ENCODE measurements around the gene CD44.

The CD44 gene

DNA sequence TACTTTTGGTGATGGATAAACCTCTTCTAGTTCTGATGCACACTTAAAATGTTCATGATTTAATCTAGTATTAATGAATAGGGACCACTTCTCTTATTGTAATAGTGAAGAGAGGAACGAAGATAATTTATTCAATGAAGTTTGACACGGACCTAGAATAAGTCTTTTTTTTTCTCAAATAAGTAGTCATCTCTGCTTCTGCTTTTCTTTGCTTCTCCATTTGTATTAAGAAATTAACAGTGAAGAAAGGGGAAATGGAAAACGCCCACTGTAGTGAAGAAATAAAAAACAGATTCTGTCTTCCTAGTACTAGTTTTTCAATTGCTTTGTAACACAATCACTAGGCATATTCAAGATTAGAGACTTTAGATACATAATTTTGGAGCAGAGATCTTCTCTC, 73.0 kb downstream of the CD44 start:
- H3K4me3 ChIP-seq (ENCODE audit: low read length), result no peak overlapping the region
- no peak for TF ChIP-seq CTCF (conservative IDR thresholded peaks at IDR 0.05; ENCODE audit: low read length)
- no peak for DNase-seq (ENCODE audit: low read depth)

GRCh38 chr11:35214226-35214770, 75.3 kb downstream of the CD44 start:
- DNase-seq (ENCODE audit: low read depth), result no peak
- no peak for TF ChIP-seq CTCF (conservative IDR thresholded peaks at IDR 0.05; ENCODE audit: low read length)
- H3K4me3 ChIP-seq (ENCODE audit: low read length), result no peak overlapping the region

GRCh38 chr11:35214792-35215193, 75.8 kb downstream of the CD44 start:
- no peak for TF ChIP-seq CTCF (conservative IDR thresholded peaks at IDR 0.05; ENCODE audit: low read length)
- no peak overlapping the region for H3K4me3 ChIP-seq (ENCODE audit: low read length)
- peak; percentile 91 for DNase-seq (ENCODE audit: low read depth)

DNA sequence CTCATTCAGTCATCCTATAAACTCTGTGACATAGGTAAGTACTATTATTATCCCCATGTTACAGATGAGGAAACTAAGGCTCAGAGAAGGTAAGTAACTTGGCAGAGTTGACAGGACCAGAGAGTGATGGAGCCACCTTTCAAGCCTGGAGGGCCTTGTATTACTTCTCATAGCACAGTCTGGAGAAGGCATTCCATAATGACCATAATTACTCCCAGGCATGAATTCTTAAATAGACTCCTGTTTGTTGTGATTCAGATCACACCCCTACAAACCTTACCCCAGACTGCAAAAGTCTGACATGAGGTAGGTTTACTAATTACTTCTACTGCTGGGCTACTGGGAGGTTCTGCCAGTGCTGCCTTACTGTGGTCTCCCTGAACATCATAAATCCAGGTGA, 77.0 kb downstream of the CD44 start:
- no peak for TF ChIP-seq CTCF (conservative IDR thresholded peaks at IDR 0.05; ENCODE audit: low read length)
- DNase-seq (ENCODE audit: low read depth), result peak; percentile 45

DNA sequence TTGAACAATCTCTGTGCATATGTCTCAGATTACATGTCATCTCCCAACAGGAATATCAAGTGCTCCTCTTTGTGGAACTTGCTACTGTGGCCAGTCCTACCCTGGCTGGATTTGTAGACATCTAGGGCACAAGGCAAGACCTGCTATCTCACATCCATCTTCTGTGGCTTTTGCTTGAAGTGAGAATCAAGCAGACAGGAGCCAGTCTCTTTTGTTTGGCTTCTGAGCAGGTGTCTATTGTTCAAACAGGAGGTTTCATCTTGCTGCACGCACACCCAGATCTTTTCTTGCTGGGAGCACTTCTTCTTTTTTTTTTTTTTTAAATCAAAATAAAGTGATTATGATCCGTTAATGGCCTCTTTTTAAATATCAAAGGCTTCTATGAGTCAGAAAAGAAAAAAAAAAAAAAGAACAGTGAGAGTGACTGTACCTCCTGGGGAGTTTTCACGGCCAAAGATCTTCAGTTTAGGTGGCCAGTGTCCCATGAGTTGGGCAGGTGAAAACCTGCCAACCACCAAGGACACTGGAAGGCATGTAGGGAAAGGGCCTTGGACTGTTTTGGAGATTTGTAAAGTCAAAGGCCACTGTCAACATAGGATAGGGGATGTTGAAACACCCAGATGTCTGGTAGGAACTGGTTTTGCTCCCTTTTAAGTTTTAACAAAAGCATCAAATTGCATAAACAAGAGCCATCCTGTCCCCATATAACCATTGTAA, 78.1 kb downstream of the CD44 start:
- H3K4me3 ChIP-seq (ENCODE audit: low read length), result no peak overlapping the region
- no peak for TF ChIP-seq CTCF (conservative IDR thresholded peaks at IDR 0.05; ENCODE audit: low read length)
- no peak for DNase-seq (ENCODE audit: low read depth)

More for the DNA sequence above, 77.0 kb downstream of the CD44 start:
- no peak overlapping the region for H3K4me3 ChIP-seq (ENCODE audit: low read length)

GRCh38 chr11:35218956-35219355, 80.0 kb downstream of the CD44 start:
- peak; percentile 81 for DNase-seq (ENCODE audit: low read depth)
- TF ChIP-seq CTCF (conservative IDR thresholded peaks at IDR 0.05; ENCODE audit: low read length), result no peak
- H3K4me3 ChIP-seq (ENCODE audit: low read length), result no peak overlapping the region

DNA sequence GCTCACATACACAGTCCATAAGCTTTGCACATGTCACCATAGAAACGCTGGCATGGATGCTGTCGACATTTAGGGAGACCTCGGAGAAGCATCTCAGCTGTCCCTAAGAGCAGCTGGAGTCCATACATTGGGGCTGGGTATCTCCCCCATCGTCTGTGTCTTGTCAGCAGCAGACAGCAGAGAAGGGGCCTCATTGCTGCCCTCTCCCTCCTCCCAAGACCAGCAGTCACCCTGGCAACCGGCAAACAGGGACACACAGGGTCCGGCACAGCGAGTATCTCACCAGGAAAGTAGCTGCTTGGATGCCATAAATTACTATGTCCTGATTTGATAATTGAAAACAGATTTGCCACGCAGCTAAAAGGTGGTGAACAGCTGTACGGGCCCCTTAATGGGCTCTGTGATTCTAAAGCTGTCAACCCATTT, 84.4 kb downstream of the CD44 start:
- no peak for TF ChIP-seq CTCF (conservative IDR thresholded peaks at IDR 0.05; ENCODE audit: low read length)
- H3K4me3 ChIP-seq (ENCODE audit: low read length), result no peak overlapping the region
- DNase-seq (ENCODE audit: low read depth), result peak; percentile 89
